DOHH2 (cell line): ENCODE measurements around the gene ZSCAN5A.

ENCODE experiments used
- CTCF ChIP-seq: fragments of 200-600 bp; sonication (generic); IDR thresholded peaks from one replicate; pipeline ENCODE4 v1.5.1; 2014; ENCODE audit warnings: antibody characterized with exemption, mild to moderate bottlenecking, low read depth, low read length; ENCODE audit not compliant: poor library complexity, severe bottlenecking
- EZH2phosphoT487 ChIP-seq: fragments of 200-600 bp; sonication (generic); IDR thresholded peaks from 2 replicates; pipeline ENCODE4 v1.6.1; 2017; ENCODE audit warnings: borderline replicate concordance, mild to moderate bottlenecking, antibody characterized with exemption, low read length, moderate library complexity, mixed read lengths

- TF ChIP-seq EZH2phosphoT487 (no peak), CTCF (no peak)
Observed at GRCh38 chr19:56199687-56200086, 115.0 kb downstream of the ZSCAN5A start.
